ENCODE measurements around the gene GRM5. TPM values are rescaled to one million over a fixed set of nuclear protein-coding genes. Genes with fewer than 3 reads are reported as not detected.
"Not testable (repeated sequence)": the region's sequence is repeated elsewhere in the genome, so short reads cannot be mapped to it uniquely, and the experiment has no call there.

Gene GRM5
- total RNA-seq, 3 donors from 2014 or later, result 0.33 TPM; not detected in 2

DNA sequence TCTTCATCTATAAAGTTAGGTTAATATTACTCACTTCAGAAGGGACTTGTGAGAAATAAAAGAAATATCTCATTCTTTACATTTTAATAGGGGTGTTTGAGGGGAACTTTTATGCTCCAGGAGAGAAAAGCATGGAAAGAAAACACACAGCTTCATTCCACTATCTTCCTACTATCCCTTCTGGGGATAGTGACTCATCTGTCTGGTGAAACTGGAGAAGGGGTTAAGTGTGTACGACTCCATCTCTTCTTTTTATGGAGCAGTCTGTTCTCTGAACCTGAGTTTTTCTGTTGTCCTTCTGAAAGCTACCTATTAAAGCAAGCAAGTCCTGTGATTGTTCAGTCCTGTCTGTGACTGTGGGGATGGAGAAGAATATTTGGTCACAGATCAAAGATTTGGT is 227.6 kb downstream of the GRM5 start:
- H3K4me3 ChIP-seq; DNase-seq (ENCODE audit: low spot score in 2 of 2); H3K27ac ChIP-seq; H3K36me3 ChIP-seq; H3K4me1 ChIP-seq; H3K27me3 ChIP-seq; intact Hi-C loops (cut with DNase I; ENCODE audit: low total_unique reads); H3K9me3 ChIP-seq: not testable (repeated sequence)

DNA sequence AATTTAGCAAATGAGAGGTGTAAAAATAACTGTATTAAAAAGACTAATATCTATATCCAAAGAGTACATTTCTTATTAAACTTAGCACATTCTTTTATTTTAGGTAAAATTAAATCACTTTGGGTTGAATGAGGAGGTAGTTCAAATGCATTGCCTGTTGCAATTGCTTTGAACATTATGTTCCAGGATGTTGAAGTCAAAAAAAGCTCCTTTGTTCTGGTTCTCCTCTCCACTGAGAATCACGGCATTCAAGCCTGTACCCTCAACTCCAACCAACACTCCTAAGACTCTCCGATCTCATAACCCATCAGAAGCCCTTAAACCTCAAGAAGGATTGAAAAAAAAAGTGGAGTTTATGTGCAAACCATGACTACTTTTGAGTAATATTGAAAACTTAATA is 230.1 kb downstream of the GRM5 start:
- H3K27ac ChIP-seq; intact Hi-C loops (cut with DNase I; ENCODE audit: low total_unique reads); H3K4me1 ChIP-seq; DNase-seq (ENCODE audit: low spot score in 2 of 2); H3K9me3 ChIP-seq; H3K4me3 ChIP-seq; H3K27me3 ChIP-seq; H3K36me3 ChIP-seq: not testable (repeated sequence)

DNA sequence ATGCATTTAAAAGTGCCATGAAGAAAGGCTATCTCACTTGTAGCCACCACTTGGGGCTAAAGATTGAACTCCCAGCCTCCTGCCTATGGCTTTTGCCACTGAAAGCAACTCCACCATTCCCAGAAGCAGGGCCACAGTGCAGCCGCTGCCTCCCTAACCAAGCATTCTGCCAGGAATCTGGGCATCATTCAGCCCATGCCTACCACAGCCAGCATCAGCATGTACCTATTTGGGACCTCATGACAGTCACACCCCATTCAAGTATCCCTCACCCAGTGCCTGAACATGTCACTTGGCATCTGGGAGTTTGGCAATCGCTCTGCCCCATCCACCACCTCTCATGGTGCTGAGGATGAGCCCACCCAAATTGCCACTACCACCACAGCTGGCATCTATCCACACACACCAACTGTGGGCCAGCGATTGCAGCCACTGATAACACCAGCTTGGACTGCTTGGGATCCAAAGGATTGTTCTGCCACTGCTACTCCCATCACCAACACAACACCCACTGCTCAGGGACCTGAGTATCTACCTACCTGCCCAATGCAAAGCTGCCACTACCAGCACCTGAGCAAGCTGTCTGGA is 234.4 kb downstream of the GRM5 start:
- intact Hi-C loops (cut with DNase I; ENCODE audit: low total_unique reads), result no loop called here
- Histone ChIP-seq H3K27me3 (no peaks in the 10 kb centered on the region), H3K27ac (no peak overlapping the region), H3K9me3 (no peaks in the 10 kb centered on the region), H3K4me3 (no peak overlapping the region), H3K4me1 (no peaks in the 10 kb centered on the region), H3K36me3 (no peaks in the 10 kb centered on the region)
- no peak for TF ChIP-seq POLR2AphosphoS5 (IDR thresholded peaks at IDR 0.05)
- TF ChIP-seq POLR2A (IDR thresholded peaks at IDR 0.05), result no peak
- TF ChIP-seq, protein P1, sequence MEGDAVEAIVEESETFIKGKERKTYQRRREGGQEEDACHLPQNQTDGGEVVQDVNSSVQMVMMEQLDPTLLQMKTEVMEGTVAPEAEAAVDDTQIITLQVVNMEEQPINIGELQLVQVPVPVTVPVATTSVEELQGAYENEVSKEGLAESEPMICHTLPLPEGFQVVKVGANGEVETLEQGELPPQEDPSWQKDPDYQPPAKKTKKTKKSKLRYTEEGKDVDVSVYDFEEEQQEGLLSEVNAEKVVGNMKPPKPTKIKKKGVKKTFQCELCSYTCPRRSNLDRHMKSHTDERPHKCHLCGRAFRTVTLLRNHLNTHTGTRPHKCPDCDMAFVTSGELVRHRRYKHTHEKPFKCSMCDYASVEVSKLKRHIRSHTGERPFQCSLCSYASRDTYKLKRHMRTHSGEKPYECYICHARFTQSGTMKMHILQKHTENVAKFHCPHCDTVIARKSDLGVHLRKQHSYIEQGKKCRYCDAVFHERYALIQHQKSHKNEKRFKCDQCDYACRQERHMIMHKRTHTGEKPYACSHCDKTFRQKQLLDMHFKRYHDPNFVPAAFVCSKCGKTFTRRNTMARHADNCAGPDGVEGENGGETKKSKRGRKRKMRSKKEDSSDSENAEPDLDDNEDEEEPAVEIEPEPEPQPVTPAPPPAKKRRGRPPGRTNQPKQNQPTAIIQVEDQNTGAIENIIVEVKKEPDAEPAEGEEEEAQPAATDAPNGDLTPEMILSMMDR (IDR thresholded peaks at IDR 0.05), result no peak
- DNase-seq (ENCODE audit: low spot score in 2 of 2), result no peak

DNA sequence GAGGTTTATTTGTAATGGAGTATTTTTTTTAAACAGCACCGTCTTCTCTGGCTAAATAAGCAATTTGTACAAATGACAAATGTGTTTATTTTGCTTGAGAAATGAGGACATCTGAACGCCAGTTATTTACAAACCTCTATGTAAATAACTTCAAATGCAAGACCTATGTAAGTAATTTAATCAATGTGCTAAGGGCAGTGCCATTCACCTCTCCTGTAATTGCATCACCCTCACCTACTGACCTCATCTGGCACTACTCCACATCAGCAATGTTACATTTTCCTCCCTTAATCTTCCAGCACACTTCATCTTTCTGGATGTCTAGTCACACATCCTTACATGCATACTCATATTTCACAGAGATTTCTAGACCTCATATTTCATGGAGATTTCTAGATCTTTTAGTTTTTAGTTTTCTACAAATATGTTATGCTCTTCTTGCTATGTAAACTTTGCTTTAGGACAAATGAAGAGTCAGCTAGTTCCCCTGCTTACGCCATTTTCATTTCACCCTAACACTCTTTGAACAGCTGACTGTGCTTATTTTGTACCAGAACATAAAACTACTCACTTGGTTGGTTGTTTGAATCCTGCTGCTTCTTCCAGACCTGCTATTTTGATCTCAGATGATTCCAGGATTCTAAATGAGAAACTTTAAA is 238.6 kb downstream of the GRM5 start:
- Histone ChIP-seq H3K9me3 (no peaks in the 10 kb centered on the region), H3K27me3 (no peaks in the 10 kb centered on the region), H3K4me1 (no peaks in the 10 kb centered on the region), H3K4me3 (no peak overlapping the region), H3K36me3 (no peaks in the 10 kb centered on the region), H3K27ac (no peak overlapping the region)
- DNase-seq (ENCODE audit: low spot score in 2 of 2), result no peak
- intact Hi-C loops (cut with DNase I; ENCODE audit: low total_unique reads), result no loop called here
- TF ChIP-seq POLR2A (IDR thresholded peaks at IDR 0.05) (no peak), POLR2AphosphoS5 (IDR thresholded peaks at IDR 0.05) (no peak)
- TF ChIP-seq, protein P1 (IDR thresholded peaks at IDR 0.05), result no peak

DNA sequence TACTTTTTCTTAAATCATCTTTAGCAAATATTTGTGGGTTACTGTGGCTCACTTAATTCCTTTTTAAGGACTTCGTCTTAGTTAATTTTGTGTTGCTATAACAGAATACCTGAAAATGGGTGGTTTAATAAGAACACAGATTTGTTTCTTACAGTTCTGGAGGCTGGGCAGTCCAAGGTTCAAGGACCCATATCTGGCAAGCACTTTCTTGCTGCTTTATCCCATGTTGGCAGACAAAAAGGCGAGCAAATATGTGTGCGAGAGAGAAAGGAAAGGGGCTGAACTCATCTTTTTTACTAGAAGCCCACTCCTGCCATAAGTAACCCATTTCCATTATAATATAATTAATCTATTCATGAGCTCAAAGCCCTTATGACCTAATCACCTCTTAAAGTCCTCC is 246.2 kb downstream of the GRM5 start:
- Histone ChIP-seq H3K9me3 (no peaks in the 10 kb centered on the region), H3K4me1 (no peaks in the 10 kb centered on the region), H3K27me3 (no peaks in the 10 kb centered on the region), H3K36me3 (no peaks in the 10 kb centered on the region), H3K4me3 (no peak overlapping the region), H3K27ac (no peak overlapping the region)
- DNase-seq (ENCODE audit: low spot score in 2 of 2), result no peak
- intact Hi-C loops (cut with DNase I; ENCODE audit: low total_unique reads), result no loop called here
- TF ChIP-seq POLR2AphosphoS5 (IDR thresholded peaks at IDR 0.05), result no peak
- no peak for TF ChIP-seq POLR2A (IDR thresholded peaks at IDR 0.05)
- TF ChIP-seq, protein P1 (IDR thresholded peaks at IDR 0.05), result no peak

DNA sequence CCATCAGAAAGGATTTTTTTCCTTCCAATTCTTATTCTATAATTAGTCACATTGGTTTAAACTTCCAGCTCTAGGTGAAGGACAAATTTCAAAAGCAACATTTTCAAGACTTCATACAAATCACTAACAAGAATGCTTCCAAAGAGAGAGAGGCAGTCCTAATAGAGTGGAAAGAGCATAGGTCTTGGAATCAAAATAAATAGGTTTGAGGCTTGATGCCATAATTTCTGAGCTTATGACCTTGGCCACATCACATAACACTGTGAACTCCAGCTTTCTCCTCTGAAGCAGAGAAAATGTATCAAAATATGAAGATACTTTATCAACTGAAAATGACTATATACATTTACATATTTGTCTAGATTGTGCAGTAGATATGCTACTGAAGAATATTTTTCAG is 246.8 kb downstream of the GRM5 start:
- no peak for DNase-seq (ENCODE audit: low spot score in 2 of 2)
- intact Hi-C loops (cut with DNase I; ENCODE audit: low total_unique reads), result no loop called here
- no peak overlapping the region for H3K27ac ChIP-seq
- H3K4me3 ChIP-seq, result no peak overlapping the region
- H3K4me1 ChIP-seq, result no peaks in the 10 kb centered on the region
- H3K27me3 ChIP-seq, result no peaks in the 10 kb centered on the region
- H3K36me3 ChIP-seq, result no peaks in the 10 kb centered on the region
- TF ChIP-seq POLR2AphosphoS5 (IDR thresholded peaks at IDR 0.05) (no peak), POLR2A (IDR thresholded peaks at IDR 0.05) (no peak)
- TF ChIP-seq, protein P1 (IDR thresholded peaks at IDR 0.05), result no peak
- no peaks in the 10 kb centered on the region for H3K9me3 ChIP-seq
